Measurements from ENCODE around the gene ABCA2. TPM values are rescaled to one million over a fixed set of nuclear protein-coding genes. Genes with fewer than 3 reads are reported as not detected.

Gene ABCA2
- polyA plus RNA-seq, 1 of the 3 experiments (the other 2 are of a cell fraction), result 34.7 TPM

DNA sequence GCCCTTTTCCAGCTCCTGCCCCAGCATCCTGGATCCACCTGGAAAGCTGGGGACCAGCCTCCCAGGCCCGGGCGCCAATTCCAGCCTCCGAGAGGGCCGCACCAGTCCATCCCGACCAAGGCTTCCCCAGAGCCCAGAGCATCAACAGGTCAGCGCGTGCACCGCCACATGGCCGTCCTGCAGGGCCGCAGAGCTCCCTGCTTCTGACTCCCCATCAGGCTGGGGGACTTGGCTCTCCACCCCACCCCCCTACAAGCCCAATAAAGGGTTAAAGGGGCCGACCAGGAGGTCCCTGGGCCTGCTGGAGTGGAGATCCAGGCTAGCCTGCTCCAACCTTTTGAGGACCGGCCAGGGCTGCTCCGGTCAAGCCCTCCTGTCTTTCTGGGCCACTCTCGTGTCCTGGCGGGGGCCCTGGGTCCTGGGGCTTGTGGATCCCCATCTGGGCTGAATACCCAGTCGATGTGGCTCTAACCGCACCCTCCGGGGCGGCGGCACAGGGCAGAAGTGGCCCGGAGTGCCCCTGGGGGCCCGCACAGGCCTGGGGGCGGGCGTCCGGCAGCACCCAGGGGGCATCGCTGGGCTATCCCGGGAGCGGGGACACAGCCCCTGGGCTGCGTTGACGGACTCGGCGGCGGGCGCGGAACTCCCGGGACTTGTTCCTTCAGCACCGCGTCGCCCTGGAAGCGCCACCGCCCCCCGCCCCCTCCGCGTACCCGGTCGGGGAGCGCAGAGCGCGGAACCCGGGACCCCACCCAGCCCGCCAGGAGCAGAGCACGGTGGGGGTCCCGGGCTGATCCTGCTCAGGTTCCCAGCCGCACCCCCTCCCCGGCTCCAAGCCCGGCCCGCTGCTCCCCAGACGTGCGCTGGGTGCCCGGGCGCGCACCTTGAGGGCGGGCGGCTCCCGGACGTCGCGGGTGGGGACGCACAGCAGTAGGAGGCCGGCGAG is 25.2 kb upstream of the ABCA2 start:
- Histone ChIP-seq H3K79me2 (ENCODE audit: insufficient read depth) (no peaks in the 10 kb centered on the region), H3K27ac (ENCODE audit: low read depth in 2 of 2, low read length in 1 of 2) (no peak overlapping the region), H3K4me2 (no peak overlapping the region), H3K4me3 (ENCODE audit: low read depth in 2 of 2, low read length in 1 of 2) (no peak overlapping the region), H3K9me2 (no peaks in the 10 kb centered on the region), H3K27me3 (ENCODE audit: insufficient read depth) (0 out of 2 replicates have a peak, but pooled peaks cover 5% of the 10 kb centered on the region), H3K9ac (no peak overlapping the region), H3F3A (replicated peaks; ENCODE audit: insufficient read depth) (no peaks in the 10 kb centered on the region), H3K4me1 (ENCODE audit: control insufficient read depth in 1 of 2, insufficient read depth in 2 of 2, low read depth in 1 of 2, low read length in 1 of 2) (peaks cover 0 to 35% of the 10 kb centered on the region in 2 experiments; a peak in 2 of 4 replicates), H2AFZ (ENCODE audit: low read depth) (no peak overlapping the region), H3K36me3 (replicated peaks in 1 of 2; ENCODE audit: control insufficient read depth in 1 of 2, insufficient read depth in 2 of 2, low read length in 1 of 2) (no peaks in the 10 kb centered on the region), H3K9me3 (no peaks in the 10 kb centered on the region), H4K20me1 (ENCODE audit: insufficient read depth) (no peaks in the 10 kb centered on the region)
- no peak for DNase-seq
- WGBS (ENCODE audit: low lambda C conversion rate), result 78% methylated on average over 20 of the region's 71 CpGs
- ChIA-PET CTCF (interaction anchor here (0.8 to 19.8 kb wide), 6 partner anchors 9 to 105 kb away, joined by 3 to 803 read pairs (median 4); partner anchors contain the start of genes ABCA2 and SAPCD2), POLR2A (no interaction called here)
- no peak for TF ChIP-seq ELF1 (IDR thresholded peaks at IDR 0.05)
- no peak for TF ChIP-seq FOSL2 (IDR thresholded peaks at IDR 0.05; ENCODE audit: borderline replicate concordance, low read depth)
- TF ChIP-seq CHD2 (IDR thresholded peaks at IDR 0.05; ENCODE audit: low read length, partially characterized antibody), result no peak
- TF ChIP-seq, protein P1, sequence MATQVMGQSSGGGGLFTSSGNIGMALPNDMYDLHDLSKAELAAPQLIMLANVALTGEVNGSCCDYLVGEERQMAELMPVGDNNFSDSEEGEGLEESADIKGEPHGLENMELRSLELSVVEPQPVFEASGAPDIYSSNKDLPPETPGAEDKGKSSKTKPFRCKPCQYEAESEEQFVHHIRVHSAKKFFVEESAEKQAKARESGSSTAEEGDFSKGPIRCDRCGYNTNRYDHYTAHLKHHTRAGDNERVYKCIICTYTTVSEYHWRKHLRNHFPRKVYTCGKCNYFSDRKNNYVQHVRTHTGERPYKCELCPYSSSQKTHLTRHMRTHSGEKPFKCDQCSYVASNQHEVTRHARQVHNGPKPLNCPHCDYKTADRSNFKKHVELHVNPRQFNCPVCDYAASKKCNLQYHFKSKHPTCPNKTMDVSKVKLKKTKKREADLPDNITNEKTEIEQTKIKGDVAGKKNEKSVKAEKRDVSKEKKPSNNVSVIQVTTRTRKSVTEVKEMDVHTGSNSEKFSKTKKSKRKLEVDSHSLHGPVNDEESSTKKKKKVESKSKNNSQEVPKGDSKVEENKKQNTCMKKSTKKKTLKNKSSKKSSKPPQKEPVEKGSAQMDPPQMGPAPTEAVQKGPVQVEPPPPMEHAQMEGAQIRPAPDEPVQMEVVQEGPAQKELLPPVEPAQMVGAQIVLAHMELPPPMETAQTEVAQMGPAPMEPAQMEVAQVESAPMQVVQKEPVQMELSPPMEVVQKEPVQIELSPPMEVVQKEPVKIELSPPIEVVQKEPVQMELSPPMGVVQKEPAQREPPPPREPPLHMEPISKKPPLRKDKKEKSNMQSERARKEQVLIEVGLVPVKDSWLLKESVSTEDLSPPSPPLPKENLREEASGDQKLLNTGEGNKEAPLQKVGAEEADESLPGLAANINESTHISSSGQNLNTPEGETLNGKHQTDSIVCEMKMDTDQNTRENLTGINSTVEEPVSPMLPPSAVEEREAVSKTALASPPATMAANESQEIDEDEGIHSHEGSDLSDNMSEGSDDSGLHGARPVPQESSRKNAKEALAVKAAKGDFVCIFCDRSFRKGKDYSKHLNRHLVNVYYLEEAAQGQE (IDR thresholded peaks at IDR 0.05; ENCODE audit: low read depth, low read length), result no peak
- TF ChIP-seq, protein P2, sequence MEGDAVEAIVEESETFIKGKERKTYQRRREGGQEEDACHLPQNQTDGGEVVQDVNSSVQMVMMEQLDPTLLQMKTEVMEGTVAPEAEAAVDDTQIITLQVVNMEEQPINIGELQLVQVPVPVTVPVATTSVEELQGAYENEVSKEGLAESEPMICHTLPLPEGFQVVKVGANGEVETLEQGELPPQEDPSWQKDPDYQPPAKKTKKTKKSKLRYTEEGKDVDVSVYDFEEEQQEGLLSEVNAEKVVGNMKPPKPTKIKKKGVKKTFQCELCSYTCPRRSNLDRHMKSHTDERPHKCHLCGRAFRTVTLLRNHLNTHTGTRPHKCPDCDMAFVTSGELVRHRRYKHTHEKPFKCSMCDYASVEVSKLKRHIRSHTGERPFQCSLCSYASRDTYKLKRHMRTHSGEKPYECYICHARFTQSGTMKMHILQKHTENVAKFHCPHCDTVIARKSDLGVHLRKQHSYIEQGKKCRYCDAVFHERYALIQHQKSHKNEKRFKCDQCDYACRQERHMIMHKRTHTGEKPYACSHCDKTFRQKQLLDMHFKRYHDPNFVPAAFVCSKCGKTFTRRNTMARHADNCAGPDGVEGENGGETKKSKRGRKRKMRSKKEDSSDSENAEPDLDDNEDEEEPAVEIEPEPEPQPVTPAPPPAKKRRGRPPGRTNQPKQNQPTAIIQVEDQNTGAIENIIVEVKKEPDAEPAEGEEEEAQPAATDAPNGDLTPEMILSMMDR (IDR thresholded peaks at IDR 0.05), result no peak
- TF ChIP-seq GATA2 (CRISPR knock-in tag; IDR thresholded peaks at IDR 0.05), result no peak
- TF ChIP-seq POLR2AphosphoS5 (IDR thresholded peaks at IDR 0.05; ENCODE audit: low read depth, low read length), result no peak
- TF ChIP-seq NFIC (IDR thresholded peaks at IDR 0.05; ENCODE audit: borderline replicate concordance), result no peak

DNA sequence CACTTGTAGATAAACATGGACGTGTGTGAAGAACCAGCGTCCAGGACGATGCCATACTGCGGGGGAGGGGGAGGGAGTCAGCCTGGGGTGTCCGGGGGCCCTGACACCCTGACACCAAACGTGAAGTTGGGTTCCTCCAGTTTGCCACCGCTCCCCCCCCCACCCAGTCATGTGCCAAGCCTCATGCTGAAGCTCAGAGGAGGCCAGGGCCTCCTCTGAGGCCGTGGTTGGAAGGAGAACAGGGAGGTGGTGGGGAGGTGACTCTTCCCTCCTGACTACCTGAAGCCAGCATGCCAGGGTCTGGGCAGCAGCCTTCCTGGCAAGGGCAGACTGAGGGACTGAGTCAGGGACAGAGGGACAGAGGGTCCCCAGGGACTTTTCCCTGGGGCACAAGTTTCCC is 24.3 kb upstream of the ABCA2 start:
- Histone ChIP-seq H3K4me2 (no peak overlapping the region), H3K27ac (ENCODE audit: low read depth in 2 of 2, low read length in 1 of 2) (no peak overlapping the region), H3K9ac (no peak overlapping the region), H2AFZ (ENCODE audit: low read depth) (no peak overlapping the region), H3K27me3 (ENCODE audit: insufficient read depth) (0 out of 2 replicates have a peak, but pooled peaks cover 5% of the 10 kb centered on the region), H3K9me3 (no peaks in the 10 kb centered on the region), H3K36me3 (replicated peaks in 1 of 2; ENCODE audit: control insufficient read depth in 1 of 2, insufficient read depth in 2 of 2, low read length in 1 of 2) (no peaks in the 10 kb centered on the region), H3K9me2 (no peaks in the 10 kb centered on the region), H3K4me1 (ENCODE audit: control insufficient read depth in 1 of 2, insufficient read depth in 2 of 2, low read depth in 1 of 2, low read length in 1 of 2) (peaks cover 0 to 35% of the 10 kb centered on the region in 2 experiments; a peak in 1 of 4 replicates), H3F3A (replicated peaks; ENCODE audit: insufficient read depth) (no peaks in the 10 kb centered on the region), H3K4me3 (ENCODE audit: low read depth in 2 of 2, low read length in 1 of 2) (no peak overlapping the region), H3K79me2 (ENCODE audit: insufficient read depth) (no peaks in the 10 kb centered on the region), H4K20me1 (ENCODE audit: insufficient read depth) (no peaks in the 10 kb centered on the region)
- 59% methylated on average over 6 of the region's 8 CpGs for WGBS (ENCODE audit: low lambda C conversion rate)
- no peak for DNase-seq
- POLR2A ChIA-PET, result no interaction called here
- CTCF ChIA-PET, result interaction anchor here (0.8 to 19.8 kb wide), 6 partner anchors 8 to 104 kb away, joined by 3 to 803 read pairs (median 4); partner anchors contain the start of genes ABCA2 and SAPCD2
- TF ChIP-seq POLR2AphosphoS5 (IDR thresholded peaks at IDR 0.05; ENCODE audit: low read depth, low read length) (no peak), FOXJ3 (CRISPR knock-in tag; IDR thresholded peaks at IDR 0.05) (no peak), RAD21 (IDR thresholded peaks at IDR 0.05; ENCODE audit: low read length) (no peak), RFX5 (IDR thresholded peaks at IDR 0.05; ENCODE audit: low read length) (no peak), EP300 (IDR thresholded peaks at IDR 0.05; ENCODE audit: borderline replicate concordance in 1 of 2, low read depth in 1 of 2, low read length in 1 of 2) (no peak), JUND (IDR thresholded peaks at IDR 0.05) (no peak), RCOR1 (IDR thresholded peaks at IDR 0.05; ENCODE audit: low read length) (no peak), GABPA (IDR thresholded peaks at IDR 0.05; ENCODE audit: low read depth) (no peak), FOSL2 (IDR thresholded peaks at IDR 0.05; ENCODE audit: borderline replicate concordance, low read depth) (no peak), RXRA (IDR thresholded peaks at IDR 0.05; ENCODE audit: borderline replicate concordance, low read depth) (no peak), TEAD4 (IDR thresholded peaks at IDR 0.05; ENCODE audit: borderline replicate concordance, insufficient read depth) (no peak), ELF1 (IDR thresholded peaks at IDR 0.05) (no peak), NFIC (IDR thresholded peaks at IDR 0.05; ENCODE audit: borderline replicate concordance) (no peak), FOXM1 (IDR thresholded peaks at IDR 0.05; ENCODE audit: low read depth) (no peak), MXI1 (IDR thresholded peaks at IDR 0.05; ENCODE audit: low read depth, low read length) (no peak)
- TF ChIP-seq, protein P3, sequence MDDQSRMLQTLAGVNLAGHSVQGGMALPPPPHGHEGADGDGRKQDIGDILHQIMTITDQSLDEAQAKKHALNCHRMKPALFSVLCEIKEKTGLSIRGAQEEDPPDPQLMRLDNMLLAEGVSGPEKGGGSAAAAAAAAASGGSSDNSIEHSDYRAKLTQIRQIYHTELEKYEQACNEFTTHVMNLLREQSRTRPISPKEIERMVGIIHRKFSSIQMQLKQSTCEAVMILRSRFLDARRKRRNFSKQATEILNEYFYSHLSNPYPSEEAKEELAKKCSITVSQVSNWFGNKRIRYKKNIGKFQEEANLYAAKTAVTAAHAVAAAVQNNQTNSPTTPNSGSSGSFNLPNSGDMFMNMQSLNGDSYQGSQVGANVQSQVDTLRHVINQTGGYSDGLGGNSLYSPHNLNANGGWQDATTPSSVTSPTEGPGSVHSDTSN (IDR thresholded peaks at IDR 0.05), result no peak

Measured in SK-N-SH (cell line).